ENCODE data around the gene ST3GAL5. TPM values are rescaled to one million over a fixed set of nuclear protein-coding genes. Genes with fewer than 3 reads are reported as not detected.

ST3GAL5 gene
- total RNA-seq, 2 donors from 2014 or later = 8.9 TPM

GRCh38 chr2:85922199-85922598 is 33.4 kb upstream of the ST3GAL5 start:
- DNase-seq (ENCODE audit: low spot score in 2 of 2) = no peak
- Mint-ChIP-seq H3K9me3 (no peaks in the 10 kb centered on the region), H3K36me3 (no peaks in the 10 kb centered on the region), H3K27ac (no peak overlapping the region)
- no peak for ATAC-seq

DNA sequence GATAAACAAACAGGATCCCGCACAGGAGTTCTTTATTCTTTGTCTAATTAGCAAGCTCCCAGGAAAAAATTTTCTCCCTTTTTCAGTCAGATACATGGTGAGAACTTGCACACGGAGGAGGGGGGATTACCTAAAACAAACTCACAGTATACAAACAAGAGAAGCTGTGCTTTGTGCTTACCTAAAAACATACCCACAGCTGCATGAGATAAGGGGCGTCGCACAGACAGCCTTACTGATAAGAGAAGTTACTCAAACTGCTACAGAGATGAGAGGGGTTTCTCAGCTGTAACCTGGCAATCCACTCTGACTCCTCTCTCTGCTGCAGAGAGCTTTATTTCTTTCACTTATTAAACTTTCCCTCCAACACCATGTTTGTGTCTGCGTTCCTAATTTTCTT is 32.9 kb upstream of the ST3GAL5 start:
- Mint-ChIP-seq H3K36me3 (no peaks in the 10 kb centered on the region), H3K9me3 (no peaks in the 10 kb centered on the region), H3K27ac (no peak overlapping the region)
- DNase-seq (ENCODE audit: low spot score in 2 of 2) (no peak), ATAC-seq (no peak)

DNA sequence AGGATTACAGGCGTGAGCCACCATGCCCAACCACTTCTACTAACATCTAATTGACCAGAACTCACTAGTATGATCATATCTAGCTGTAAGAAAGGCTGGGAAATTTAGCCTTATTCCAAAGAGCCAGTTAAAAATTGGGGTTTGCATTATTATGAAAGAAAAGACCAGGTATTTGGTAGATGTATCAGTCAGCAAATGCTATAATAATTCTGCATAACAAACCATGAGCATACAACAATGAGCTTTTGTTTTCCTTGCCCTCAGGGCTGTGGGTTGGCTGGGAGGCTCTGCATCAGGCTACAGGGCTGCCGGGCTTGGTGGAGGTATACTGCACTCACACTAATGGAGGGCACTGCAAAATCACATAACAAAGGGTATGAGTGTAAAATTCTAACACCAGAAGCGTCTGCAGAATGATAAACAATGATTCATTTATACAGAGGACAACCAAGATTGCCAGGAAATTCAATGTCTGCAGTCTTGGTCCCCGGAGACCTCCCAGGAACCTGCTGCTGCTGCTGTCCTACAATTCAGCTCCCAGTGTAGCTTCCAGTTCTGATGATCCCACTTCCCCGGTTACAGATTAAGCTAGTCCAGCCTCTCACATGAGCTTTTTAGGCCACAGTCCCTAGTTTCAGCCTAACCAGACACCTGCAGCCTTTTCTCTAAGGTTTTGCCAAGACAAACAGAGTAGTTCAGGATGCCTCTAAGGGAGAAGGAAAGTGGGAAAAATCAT is 32.2 kb upstream of the ST3GAL5 start:
- Mint-ChIP-seq H3K36me3 (no peaks in the 10 kb centered on the region), H3K27ac (no peak overlapping the region), H3K9me3 (no peaks in the 10 kb centered on the region)
- DNase-seq (ENCODE audit: low spot score in 2 of 2) (no peak), ATAC-seq (no peak)

GRCh38 chr2:85917887-85918795 is 29.4 kb upstream of the ST3GAL5 start:
- no peak for DNase-seq (ENCODE audit: low spot score in 2 of 2)
- Mint-ChIP-seq H3K27ac (no peak overlapping the region), H3K36me3 (no peaks in the 10 kb centered on the region), H3K9me3 (no peaks in the 10 kb centered on the region)
- ATAC-seq = no peak

DNA sequence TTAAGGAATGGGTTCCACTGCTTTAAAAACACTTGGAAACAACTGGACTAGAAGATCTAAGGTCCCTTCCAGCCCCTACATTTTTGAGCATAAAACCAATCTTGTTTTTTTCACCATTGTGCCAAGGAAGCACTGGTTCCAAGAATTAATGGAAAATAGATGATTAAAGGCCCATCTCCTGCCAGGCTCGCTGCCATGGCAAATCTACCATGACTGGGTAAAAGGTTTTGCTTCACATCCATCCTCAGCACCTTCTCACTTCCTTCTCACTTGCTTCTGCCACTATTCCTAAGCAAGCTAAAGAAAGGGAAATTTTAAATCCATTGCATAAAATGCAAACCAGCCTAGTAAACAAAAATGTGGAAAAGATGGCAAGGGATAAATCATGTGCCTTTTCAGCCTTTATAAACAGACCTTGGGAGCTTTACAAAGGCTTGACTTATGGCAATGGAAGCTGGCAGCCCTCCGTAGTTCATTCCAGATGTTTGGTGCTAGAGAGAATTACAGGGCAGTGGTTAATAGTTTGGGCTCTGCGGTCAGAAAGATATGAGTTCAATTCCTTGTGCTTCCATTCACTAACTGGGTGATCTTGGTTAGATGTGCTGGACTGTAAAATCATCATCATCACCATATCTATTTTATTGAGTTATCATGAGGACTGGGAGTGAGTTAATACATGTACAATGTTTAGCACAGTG is 27.0 kb upstream of the ST3GAL5 start:
- Mint-ChIP-seq H3K36me3 (no peaks in the 10 kb centered on the region), H3K27ac (no peak overlapping the region), H3K9me3 (no peaks in the 10 kb centered on the region)
- DNase-seq (ENCODE audit: low spot score in 2 of 2) = no peak
- ATAC-seq = no peak

DNA sequence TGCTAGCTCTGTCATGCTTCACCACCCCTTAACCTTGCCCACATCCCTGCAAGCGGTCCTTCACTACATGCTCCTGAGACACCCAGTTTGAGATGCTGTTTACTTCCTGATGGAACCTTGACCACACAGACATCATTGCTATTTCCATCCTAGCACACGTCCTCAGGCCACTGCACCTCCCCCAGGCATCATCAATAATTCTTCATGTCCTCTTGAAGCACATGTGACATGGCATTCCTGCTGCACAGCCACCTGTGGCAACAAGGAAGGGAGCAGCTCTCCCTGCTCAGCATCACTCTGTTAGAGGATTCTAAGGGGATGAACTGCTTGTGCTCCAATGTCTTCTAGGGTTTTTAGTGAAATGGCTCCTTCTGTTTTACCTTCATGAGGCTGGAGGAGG is 26.1 kb upstream of the ST3GAL5 start:
- DNase-seq (ENCODE audit: low spot score in 2 of 2) (no peak), ATAC-seq (no peak)
- H3K27ac Mint-ChIP-seq = peak overlapping the region in 1 of 2 donors; percentile 10
- H3K36me3 Mint-ChIP-seq = no peaks in the 10 kb centered on the region
- no peaks in the 10 kb centered on the region for H3K9me3 Mint-ChIP-seq

GRCh38 chr2:85913884-85914881 is 25.4 kb upstream of the ST3GAL5 start:
- Mint-ChIP-seq H3K36me3 (no peaks in the 10 kb centered on the region), H3K27ac (peak overlapping the region in 1 of 2 donors; percentile 10), H3K9me3 (no peaks in the 10 kb centered on the region)
- ATAC-seq (no peak), DNase-seq (ENCODE audit: low spot score in 2 of 2) (no peak)

DNA sequence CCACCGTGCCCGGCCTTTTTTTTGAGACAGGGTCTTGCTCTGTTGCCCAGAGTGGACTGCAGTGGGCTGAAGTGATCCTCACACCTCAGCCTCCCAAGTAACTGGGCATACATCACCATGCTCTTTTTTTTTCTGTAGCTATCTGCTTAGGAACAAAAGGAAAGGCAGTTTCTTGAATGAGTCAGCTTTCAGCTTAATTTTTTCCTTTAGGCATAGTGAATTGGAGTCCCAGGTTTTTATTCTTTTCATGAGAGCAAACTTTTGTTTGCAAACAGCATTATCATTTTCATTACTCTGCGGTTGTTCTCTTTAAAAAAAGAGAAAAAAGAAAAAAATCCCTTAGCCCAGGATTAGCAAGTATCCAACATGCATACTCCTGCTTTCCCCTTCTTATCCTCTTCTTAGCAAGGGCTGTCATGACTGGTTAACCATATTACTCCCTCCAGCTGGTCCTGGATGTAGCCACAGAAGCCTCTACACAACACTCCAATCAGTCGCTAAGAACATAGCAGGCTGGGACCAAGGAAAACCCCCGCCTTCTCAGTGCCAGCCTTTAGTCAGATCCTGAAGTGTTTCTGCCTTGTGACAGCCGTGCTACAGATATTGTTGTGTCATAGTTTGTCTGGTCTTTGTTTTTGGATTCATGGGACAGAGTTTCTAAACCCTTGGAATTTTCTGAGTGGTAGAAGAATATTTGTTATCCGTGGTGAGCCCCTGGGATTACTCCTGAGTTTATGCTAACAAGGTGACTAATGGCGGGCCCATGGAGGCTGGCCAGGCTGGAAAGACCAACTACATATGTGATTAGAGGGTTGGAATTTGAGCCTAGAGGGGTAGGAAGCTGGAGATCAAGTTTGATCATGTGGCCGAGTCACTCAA is 23.3 kb upstream of the ST3GAL5 start:
- H3K36me3 Mint-ChIP-seq = no peaks in the 10 kb centered on the region
- DNase-seq (ENCODE audit: low spot score in 2 of 2) (no peak), ATAC-seq (peak in 1 of 2 donors; percentile 24)
- H3K9me3 Mint-ChIP-seq = no peaks in the 10 kb centered on the region
- H3K27ac Mint-ChIP-seq = no peak overlapping the region

GRCh38 chr2:85911097-85911496 is 22.3 kb upstream of the ST3GAL5 start:
- no peaks in the 10 kb centered on the region for H3K36me3 Mint-ChIP-seq
- no peak overlapping the region for H3K27ac Mint-ChIP-seq
- ATAC-seq (no peak), DNase-seq (ENCODE audit: low spot score in 2 of 2) (no peak)
- H3K9me3 Mint-ChIP-seq = no peaks in the 10 kb centered on the region

- Mint-ChIP-seq H3K9me3 (no peaks in the 10 kb centered on the region), H3K36me3 (no peaks in the 10 kb centered on the region), H3K27ac (no peak overlapping the region)
- DNase-seq (ENCODE audit: low spot score in 2 of 2) (no peak), ATAC-seq (no peak)
Observed at GRCh38 chr2:85909005-85909404, 20.2 kb upstream of the ST3GAL5 start.

- no peaks in the 10 kb centered on the region for H3K9me3 Mint-ChIP-seq
- no peaks in the 10 kb centered on the region for H3K36me3 Mint-ChIP-seq
- DNase-seq (ENCODE audit: low spot score in 2 of 2) (no peak), ATAC-seq (no peak)
- no peak overlapping the region for H3K27ac Mint-ChIP-seq
Observed at GRCh38 chr2:85908506-85908905, 19.7 kb upstream of the ST3GAL5 start.

DNA sequence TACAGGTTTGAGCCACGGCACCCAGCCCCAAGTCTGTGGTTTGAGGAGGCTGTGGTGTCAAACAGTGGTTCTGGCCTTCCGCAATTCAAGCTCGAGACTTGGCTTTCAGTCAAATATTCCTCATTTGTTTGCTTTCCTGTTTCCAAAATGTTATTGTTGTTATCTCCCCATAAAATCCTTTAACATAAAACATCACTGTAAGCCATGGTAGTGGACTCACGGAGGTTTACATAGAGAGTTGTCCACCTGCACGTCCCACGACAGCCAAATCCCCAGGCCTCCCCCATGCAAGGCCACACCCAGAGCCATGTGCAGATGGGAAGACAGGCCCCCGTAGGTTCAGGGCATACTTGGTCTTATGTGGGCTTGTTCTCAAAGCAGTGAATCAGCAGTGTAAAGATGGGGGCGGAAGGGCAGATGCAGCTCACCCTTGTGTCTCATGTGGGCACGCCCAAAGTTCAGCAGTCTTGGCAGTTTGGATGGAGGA is 18.9 kb upstream of the ST3GAL5 start:
- Mint-ChIP-seq H3K9me3 (no peaks in the 10 kb centered on the region), H3K36me3 (no peaks in the 10 kb centered on the region), H3K27ac (no peak overlapping the region)
- DNase-seq (ENCODE audit: low spot score in 2 of 2) (no peak), ATAC-seq (no peak)

GRCh38 chr2:85906748-85907147 is 18.0 kb upstream of the ST3GAL5 start:
- DNase-seq (ENCODE audit: low spot score in 2 of 2) (no peak), ATAC-seq (no peak)
- H3K9me3 Mint-ChIP-seq = no peaks in the 10 kb centered on the region
- H3K36me3 Mint-ChIP-seq = no peaks in the 10 kb centered on the region
- H3K27ac Mint-ChIP-seq = no peak overlapping the region

DNA sequence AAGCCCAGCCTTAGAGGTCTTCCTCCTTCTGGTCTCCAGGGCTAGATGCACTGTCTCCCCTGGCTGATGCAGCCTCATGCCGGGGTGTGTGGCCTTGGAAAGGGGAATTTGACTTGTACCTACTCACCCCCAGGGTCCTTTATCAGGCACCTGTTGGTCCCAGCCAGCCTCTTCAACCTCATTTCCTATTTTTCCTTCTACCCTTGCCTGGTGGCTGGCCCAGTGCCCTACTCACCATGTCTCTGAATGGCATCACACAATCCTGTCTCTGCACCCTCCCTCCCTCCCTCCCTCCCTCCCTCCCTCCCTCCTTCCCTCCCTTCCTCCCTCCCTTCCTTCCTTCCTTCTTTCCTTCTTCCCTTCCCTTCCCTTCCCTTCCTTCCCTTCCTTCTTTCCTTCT is 17.1 kb upstream of the ST3GAL5 start:
- DNase-seq (ENCODE audit: low spot score in 2 of 2) = no peak
- no peaks in the 10 kb centered on the region for H3K9me3 Mint-ChIP-seq
- H3K36me3 Mint-ChIP-seq = no peaks in the 10 kb centered on the region
- H3K27ac Mint-ChIP-seq = peak overlapping the region in 1 of 2 donors; percentile 9
- ATAC-seq = no peak

DNA sequence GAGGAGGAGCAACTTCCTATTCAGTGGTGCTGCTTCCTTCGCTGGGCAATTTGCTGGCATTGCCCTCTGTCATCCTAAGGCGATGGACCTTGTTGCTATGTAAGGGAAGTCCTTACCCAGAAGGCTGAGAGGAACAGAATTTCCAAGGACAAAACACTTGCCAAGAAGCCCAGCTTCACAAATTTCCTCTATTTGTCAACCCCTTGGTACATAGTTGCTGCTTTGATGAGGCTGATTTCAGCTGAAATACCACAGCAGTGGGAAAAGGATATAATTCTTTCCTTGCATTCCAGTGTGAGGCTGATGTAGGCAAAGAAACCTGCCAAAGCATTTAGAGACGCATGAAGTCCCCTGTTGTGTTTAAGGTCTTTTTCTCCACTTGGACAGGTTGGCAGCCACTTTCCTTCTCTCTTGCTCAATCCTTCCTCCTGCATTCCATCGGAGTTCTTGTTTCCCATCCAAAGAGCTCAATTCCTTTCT is 16.4 kb upstream of the ST3GAL5 start:
- Mint-ChIP-seq H3K36me3 (no peaks in the 10 kb centered on the region), H3K27ac (peak overlapping the region in 1 of 2 donors; percentile 9), H3K9me3 (no peaks in the 10 kb centered on the region)
- no peak for DNase-seq (ENCODE audit: low spot score in 2 of 2)
- ATAC-seq = no peak

Measured in activated naive CD4-positive, alpha-beta T cell treated with anti-CD3 and anti-CD28 coated beads, Interleukin-2, amount 50 U/mL, for 72 hours (primary cell).